ENCODE results near the gene PLEKHG2. TPM values are rescaled to one million over a fixed set of nuclear protein-coding genes. Genes with fewer than 3 reads are reported as not detected.
"Not testable (repeated sequence)": the region's sequence is repeated elsewhere in the genome, so short reads cannot be mapped to it uniquely, and the experiment has no call there.

Gene PLEKHG2
- total RNA-seq, 1 donor from 2014 or later = 22.3 TPM

GRCh38 chr19:39370735-39371134 lies 41.7 kb upstream of the PLEKHG2 start:
- no peak overlapping the region for H3K4me3 ChIP-seq (ENCODE audit: low read depth, low read length)
- TF ChIP-seq CTCF (conservative IDR thresholded peaks at IDR 0.05; ENCODE audit: low read depth, low read length) = no peak
- no peak for DNase-seq (ENCODE audit: low read depth)

- DNase-seq (ENCODE audit: low read depth) = no peak
- no peak overlapping the region for H3K4me3 ChIP-seq (ENCODE audit: low read depth, low read length)
- no peak for TF ChIP-seq CTCF (conservative IDR thresholded peaks at IDR 0.05; ENCODE audit: low read depth, low read length)
Observed at GRCh38 chr19:39372047-39372802, 40.2 kb upstream of the PLEKHG2 start.

- H3K4me3 ChIP-seq (ENCODE audit: low read depth, low read length) = no peak overlapping the region
- DNase-seq (ENCODE audit: low read depth) = no peak
- TF ChIP-seq CTCF (conservative IDR thresholded peaks at IDR 0.05; ENCODE audit: low read depth, low read length) = no peak
Observed at GRCh38 chr19:39372941-39373340, 39.5 kb upstream of the PLEKHG2 start.

GRCh38 chr19:39375929-39376328 lies 36.5 kb upstream of the PLEKHG2 start:
- no peak for TF ChIP-seq CTCF (conservative IDR thresholded peaks at IDR 0.05; ENCODE audit: low read depth, low read length)
- no peak for DNase-seq (ENCODE audit: low read depth)
- no peak overlapping the region for H3K4me3 ChIP-seq (ENCODE audit: low read depth, low read length)

- DNase-seq (ENCODE audit: low read depth) = no peak
- H3K4me3 ChIP-seq (ENCODE audit: low read depth, low read length) = no peak overlapping the region
- no peak for TF ChIP-seq CTCF (conservative IDR thresholded peaks at IDR 0.05; ENCODE audit: low read depth, low read length)
Observed at GRCh38 chr19:39377373-39378362, 34.8 kb upstream of the PLEKHG2 start.

GRCh38 chr19:39379366-39379765 lies 33.1 kb upstream of the PLEKHG2 start:
- DNase-seq (ENCODE audit: low read depth); H3K4me3 ChIP-seq (ENCODE audit: low read depth, low read length): not testable (repeated sequence)

- TF ChIP-seq CTCF (conservative IDR thresholded peaks at IDR 0.05; ENCODE audit: low read depth, low read length) = no peak
- no peak for DNase-seq (ENCODE audit: low read depth)
- H3K4me3 ChIP-seq (ENCODE audit: low read depth, low read length) = no peak overlapping the region
Observed at GRCh38 chr19:39379865-39380396, 32.5 kb upstream of the PLEKHG2 start.

All from epithelial cell of proximal tubule (primary cell).